Measurements from ENCODE around the gene KLK12. TPM values are rescaled to one million over a fixed set of nuclear protein-coding genes. Genes with fewer than 3 reads are reported as not detected.
A peak's percentile ranks its signal among the peaks of the same experiment; 100 is the strongest.

Gene KLK12
- total RNA-seq, 4 donors from 2014 or later: 0.96 to 2.1 TPM; not detected in 2

GRCh38 chr19:51070334-51071094, 35.7 kb upstream of the KLK12 start:
- 88 to 90% methylated on average over 5 of the region's 5 CpGs for WGBS, 2 donors
- intact Hi-C loops (cut with DNase I; ENCODE audit: low total_unique reads): no loop called here
- no peak for TF ChIP-seq CTCF (IDR thresholded peaks at IDR 0.05)
- TF ChIP-seq POLR2A (IDR thresholded peaks at IDR 0.05): no peak
- DNase-seq (ENCODE audit: low spot score in 2 of 2): peak in 1 of 2 donors; percentile 26
- H3K4me3 ChIP-seq (ENCODE audit: low read depth, poor library complexity, severe bottlenecking): no peak overlapping the region

- H3K4me3 ChIP-seq (ENCODE audit: low read depth, poor library complexity, severe bottlenecking): no peak overlapping the region
- intact Hi-C loops (cut with DNase I; ENCODE audit: low total_unique reads): no loop called here
- DNase-seq (ENCODE audit: low spot score in 2 of 2): peak in 1 of 2 donors; percentile 57
- 66 to 68% methylated on average over 7 of the region's 7 CpGs for WGBS, 2 donors
- TF ChIP-seq POLR2A (IDR thresholded peaks at IDR 0.05): no peak
Observed at GRCh38 chr19:51066393-51067186, 31.8 kb upstream of the KLK12 start.

GRCh38 chr19:51065221-51065960, 30.6 kb upstream of the KLK12 start:
- TF ChIP-seq CTCF (IDR thresholded peaks at IDR 0.05) (no peak), POLR2A (IDR thresholded peaks at IDR 0.05) (no peak)
- no peak overlapping the region for H3K4me3 ChIP-seq (ENCODE audit: low read depth, poor library complexity, severe bottlenecking)
- WGBS, 2 donors: 7 to 10% methylated on average over 23 to 25 of the region's 25 CpGs
- intact Hi-C loops (cut with DNase I; ENCODE audit: low total_unique reads): no loop called here
- peak in 1 of 2 donors; percentile 76 for DNase-seq (ENCODE audit: low spot score in 2 of 2)

GRCh38 chr19:51064534-51065220, 29.9 kb upstream of the KLK12 start, which contains the start of gene KLK13:
KLK13 (minus strand) TSS chr19:51065092; CDS start chr19:51065067, 25 bp downstream.
- peak in 1 of 2 donors; percentile 81 for DNase-seq (ENCODE audit: low spot score in 2 of 2)
- intact Hi-C loops (cut with DNase I; ENCODE audit: low total_unique reads): no loop called here
- WGBS, 2 donors: 16 to 20% methylated on average over 28 to 29 of the region's 38 CpGs
- TF ChIP-seq CTCF (IDR thresholded peaks at IDR 0.05) (no peak), POLR2A (IDR thresholded peaks at IDR 0.05) (no peak)
- H3K4me3 ChIP-seq (ENCODE audit: low read depth, poor library complexity, severe bottlenecking): no peak within 1 kb of the TSS

- peak in 1 of 2 donors; percentile 74 for DNase-seq (ENCODE audit: low spot score in 2 of 2)
- intact Hi-C loops (cut with DNase I; ENCODE audit: low total_unique reads): no loop called here
- no peak for TF ChIP-seq CTCF (IDR thresholded peaks at IDR 0.05)
- TF ChIP-seq POLR2A (IDR thresholded peaks at IDR 0.05): no peak
- H3K4me3 ChIP-seq (ENCODE audit: low read depth, poor library complexity, severe bottlenecking): no peak overlapping the region
- 52 to 68% methylated on average over 7 of the region's 7 CpGs for WGBS, 2 donors
Observed at GRCh38 chr19:51063664-51064063, 28.9 kb upstream of the KLK12 start.
